MCF 10A (cell line): ENCODE measurements around the gene COL7A1. TPM values are rescaled to one million over a fixed set of nuclear protein-coding genes. Genes with fewer than 3 reads are reported as not detected.

ENCODE experiments used
- BruUV-seq: library from RNA; stranded (reverse); fragments of 400-500 nt; replicated peaks from 2 replicates; lab custom pipeline; 2021; lab: Mats Ljungman, UMichigan
- CTCF ChIA-PET: fragments of 300-600 bp; sonication (Branson Sonifier 250); formaldehyde crosslinking; extraction: SDS; loops from one replicate; lab custom pipeline; 2021; ENCODE audit warnings: antibody characterized with exemption, inconsistent platforms; lab: Yijun Ruan, JAX
- POLR2A ChIA-PET: fragments of 300-600, 350-650 bp; sonication (Branson Sonifier 250); formaldehyde crosslinking; extraction: SDS; loops from one replicate; lab custom pipeline; 2020; ENCODE audit warnings: antibody characterized with exemption, inconsistent platforms; lab: Yijun Ruan, JAX
- DNase-seq: peaks from one replicate; pipeline ENCODE4 v3.0.0-alpha.2; 2018; ENCODE audit not compliant: unreplicated experiment
- H3K27ac Mint-ChIP-seq: one replicate; pipeline ENCODE4 v1.8.0; 2022; ENCODE audit warnings: mild to moderate bottlenecking, low read depth, mixed read lengths; ENCODE audit not compliant: unreplicated experiment
- H3K27me3 Mint-ChIP-seq: one replicate; pipeline ENCODE4 v1.8.0; 2022; ENCODE audit warnings: mixed read lengths; ENCODE audit not compliant: insufficient read depth, unreplicated experiment
- H3K36me3 Mint-ChIP-seq: one replicate; pipeline ENCODE4 v1.8.0; 2022; ENCODE audit warnings: mild to moderate bottlenecking, moderate library complexity, mixed read lengths; ENCODE audit not compliant: insufficient read depth, unreplicated experiment
- H3K4me1 Mint-ChIP-seq: one replicate; pipeline ENCODE4 v1.8.0; 2022; ENCODE audit warnings: mixed read lengths; ENCODE audit not compliant: insufficient read depth, unreplicated experiment
- H3K4me3 Mint-ChIP-seq: one replicate; pipeline ENCODE4 v1.8.0; 2022; ENCODE audit warnings: mild to moderate bottlenecking, moderate library complexity, mixed read lengths; ENCODE audit not compliant: unreplicated experiment
- H3K9me3 Mint-ChIP-seq: one replicate; pipeline ENCODE4 v1.8.0; 2022; ENCODE audit warnings: mixed read lengths; ENCODE audit not compliant: unreplicated experiment
- CTCF ChIP-seq: fragments of 200-600 bp; IDR thresholded peaks from one replicate; pipeline ENCODE4 v1.8.0; 2022; ENCODE audit warnings: antibody characterized with exemption, mild to moderate bottlenecking; ENCODE audit not compliant: unreplicated experiment
- intact Hi-C: fragments of 100-400 bp; cut with micrococcal nuclease; formaldehyde crosslinking; loops from 2 replicates; pipeline ENCODE4 v1.14.1; 2022
- microRNA-seq: library from miRNA; unstranded; fragments of <30 nt; microRNA quantifications from one replicate; pipeline ENCODE4 v1.2.0, GENCODE V29; 2022
- total RNA-seq: library from RNA; stranded (reverse); gene quantifications from 2 replicates; pipeline ENCODE4 v1.2.3, GENCODE V29; 2022

The COL7A1 gene
- total RNA-seq, 1 experiment from 2014 or later = 60.5 TPM

GRCh38 chr3:48514431-48515227 lies 80.5 kb downstream of the COL7A1 start:
- BruUV-seq = no TSS peak
- CTCF ChIA-PET = interaction anchor here (0.6 to 1.0 kb wide), 2 partner anchors 78 kb away, joined by 3 to 4 read pairs; no protein-coding TSS in a partner anchor
- POLR2A ChIA-PET = no interaction called here
- Mint-ChIP-seq H3K36me3 (no peaks in the 10 kb centered on the region), H3K4me1 (no peaks in the 10 kb centered on the region), H3K27ac (no peak overlapping the region), H3K9me3 (no peaks in the 10 kb centered on the region), H3K4me3 (no peak overlapping the region), H3K27me3 (no peaks in the 10 kb centered on the region)
- no peak for TF ChIP-seq CTCF
- no peak for DNase-seq
- intact Hi-C loops = no loop called here

Small RNA genes lying within 50 kb of the gene (microRNA-seq; reads per million reads assigned to microRNA genes)
- gene MIR4793 (not detected), gene MIR6823 (not detected), gene MIR711 (not detected)

Other genes starting within 250 kb of the COL7A1 start
- not detected in 2 replicates for gene FBXW12, start 223.1 kb downstream of the COL7A1 start, total RNA-seq
- 90.0 and 101 TPM in 2 replicates for gene PLXNB1, start 165.2 kb downstream of the COL7A1 start, total RNA-seq
- 31.9 and 32.5 TPM in 2 replicates for gene CCDC51, start 155.2 kb downstream of the COL7A1 start, total RNA-seq
- 356 and 372 TPM in 2 replicates for gene TMA7, start 155.1 kb downstream of the COL7A1 start, total RNA-seq
- 8.6 and 9.1 TPM in 2 replicates for gene ATRIP, start 148.6 kb downstream of the COL7A1 start, total RNA-seq
- 131 and 170 TPM in 2 replicates for gene SHISA5, start 91.2 kb downstream of the COL7A1 start, total RNA-seq
- 3.4 and 4.6 TPM in 2 replicates for gene PFKFB4, start 38.5 kb downstream of the COL7A1 start, total RNA-seq
- 1.5 and 3.8 TPM in 2 replicates for gene UCN2, start 31.5 kb downstream of the COL7A1 start, total RNA-seq
- 383 and 413 TPM in 2 replicates for gene UQCRC1, start 14.3 kb upstream of the COL7A1 start, total RNA-seq
- gene TMEM89, start 26.4 kb upstream of the COL7A1 start, total RNA-seq = not detected in 2 replicates
- gene SLC26A6, start 40.1 kb upstream of the COL7A1 start, total RNA-seq = 47.4 and 63.3 TPM in 2 replicates
- gene CELSR3, start 67.6 kb upstream of the COL7A1 start, total RNA-seq = 17.6 and 21.5 TPM in 2 replicates
- gene NCKIPSD, start 90.6 kb upstream of the COL7A1 start, total RNA-seq = 23.8 and 26.9 TPM in 2 replicates
- 99.3 and 117 TPM in 2 replicates for gene IP6K2, start 121.9 kb upstream of the COL7A1 start, total RNA-seq